HepG2 (cell line): ENCODE results near the gene PKLR. TPM values are rescaled to one million over a fixed set of nuclear protein-coding genes. Genes with fewer than 3 reads are reported as not detected.
A peak's percentile ranks its signal among the peaks of the same experiment; 100 is the strongest.

Experiments used
- ATAC-seq: fragments of 200-7000 bp; cut with Tn5 transposase; 3 replicates; pipeline ENCODE4 v1.9.1; 2020; ENCODE audit warnings: mild to moderate bottlenecking, moderate library complexity
- BruUV-seq: library from RNA; stranded (reverse); fragments of 400-500 nt; replicated peaks from 2 replicates; lab custom pipeline; 2021; lab: Mats Ljungman, UMichigan
- CTCF ChIA-PET: fragments of 300-600 bp; formaldehyde crosslinking; extraction: SDS; loops from one replicate; lab custom pipeline; 2021; ENCODE audit warnings: low total read pairs, inconsistent platforms, low intra/inter-chr PET ratio; lab: Yijun Ruan, JAX
- POLR2A ChIA-PET: fragments of 350-600 bp; sonication (Branson Sonifier 250); formaldehyde crosslinking; loops from one replicate; lab custom pipeline; 2020; ENCODE audit warnings: antibody characterized with exemption, inconsistent platforms; lab: Yijun Ruan, JAX
- DNase-seq: peaks from one replicate; pipeline ENCODE4 v3.0.0-alpha.2; 2015; ENCODE audit warnings: low spot score
- FAIRE-seq: peaks from 3 replicates; lab custom pipeline; 2011; peaks lifted over from hg19 to GRCh38; lab: Jason Lieb, UNC
- H2AFZ ChIP-seq: one replicate; pipeline ENCODE4 v1.6.1; 2011; ENCODE audit warnings: low read length, inconsistent platforms
- H3K27ac ChIP-seq: fragments of 300-600 bp; 3 replicates; pipeline ENCODE4 v1.8.0; 2011; ENCODE audit warnings: mixed run types, mild to moderate bottlenecking, mixed read lengths, low read length, inconsistent platforms; ENCODE audit not compliant: insufficient read depth; ENCODE audit errors: extremely low read length
- H3K27me3 ChIP-seq, 2 experiments: fragments of 200-600 bp in 1 of 2; 2 replicates in 1 of 2; 3 replicates in 1 of 2; pipeline versions ENCODE4 v1.6.0 to v1.8.0; 2011; ENCODE audit warnings: low read length in 2 of 2, mild to moderate bottlenecking in 2 of 2, moderate library complexity in 2 of 2, inconsistent platforms in 1 of 2; ENCODE audit not compliant: insufficient read depth in 2 of 2, control insufficient read depth in 1 of 2
- H3K36me3 ChIP-seq, 2 experiments: fragments of 200-600 bp in 1 of 2; replicated peaks in 1 of 2; 2 replicates in 1 of 2; 3 replicates in 1 of 2; pipeline versions ENCODE4 v1.5.1 to v1.8.0; 2011; ENCODE audit warnings: low read length in 2 of 2, inconsistent platforms in 1 of 2; ENCODE audit not compliant: insufficient read depth in 2 of 2, control insufficient read depth in 1 of 2
- H3K4me1 ChIP-seq: 2 replicates; pipeline ENCODE4 v1.5.1; 2012; ENCODE audit warnings: low read length, inconsistent platforms; ENCODE audit not compliant: insufficient read depth
- H3K4me2 ChIP-seq: 2 replicates; pipeline ENCODE4 v1.6.0; 2011; ENCODE audit warnings: low read depth, low read length, inconsistent platforms
- H3K4me3 ChIP-seq, 3 experiments: fragments of 200-600 bp in 1 of 3; sonication (generic), shearing (Covaris generic) in 1 of 3; replicated peaks in 1 of 3; 2 replicates each; pipeline ENCODE4 v1.5.1; 2011 to 2016; ENCODE audit warnings: low read length in 3 of 3, inconsistent platforms in 2 of 3, low read depth in 2 of 3, mild to moderate bottlenecking in 2 of 3, control low read depth in 1 of 3, mixed read lengths in 1 of 3; ENCODE audit not compliant: insufficient read depth in 1 of 3
- H3K79me2 ChIP-seq: one replicate; pipeline ENCODE4 v1.6.1; 2011; ENCODE audit warnings: low read length, inconsistent platforms; ENCODE audit not compliant: insufficient read depth
- H3K9ac ChIP-seq: 2 replicates; pipeline ENCODE4 v1.6.0; 2011; ENCODE audit warnings: mild to moderate bottlenecking, low read depth, low read length, inconsistent platforms; ENCODE audit not compliant: insufficient read depth
- H3K9me3 ChIP-seq: 2 replicates; pipeline ENCODE4 v1.5.1; 2012; ENCODE audit warnings: mild to moderate bottlenecking, low read length
- H4K20me1 ChIP-seq: 2 replicates; pipeline ENCODE4 v1.6.0; 2011; ENCODE audit warnings: inconsistent platforms, mild to moderate bottlenecking, low read length, moderate library complexity; ENCODE audit not compliant: insufficient read depth
- AGO1 ChIP-seq: fragments of 200-400 bp; formaldehyde crosslinking; IDR thresholded peaks from 2 replicates; pipeline ENCODE4 v1.6.1; 2017; ENCODE audit warnings: mild to moderate bottlenecking, low read depth, low read length, moderate library complexity; ENCODE audit not compliant: poor library complexity, severe bottlenecking
- ARNT2 ChIP-seq: sonication (generic); formaldehyde crosslinking; IDR thresholded peaks from 2 replicates; pipeline ENCODE4 v1.8.0; 2022; ENCODE audit warnings: mild to moderate bottlenecking, low read depth, missing genetic modification reagents, moderate library complexity
- DR1 ChIP-seq: sonication (generic); formaldehyde crosslinking; IDR thresholded peaks from 2 replicates; pipeline ENCODE4 v1.8.0; 2021; ENCODE audit warnings: mild to moderate bottlenecking, missing genetic modification reagents, inconsistent platforms
- GTF3A ChIP-seq: sonication (generic); formaldehyde crosslinking; conservative IDR thresholded peaks from 2 replicates; pipeline ENCODE4 v1.4.0; 2020; ENCODE audit warnings: mild to moderate bottlenecking, missing genetic modification reagents
- KAT8 ChIP-seq: IDR thresholded peaks from 2 replicates; pipeline ENCODE4 v1.6.1; 2016; ENCODE audit warnings: missing genetic modification reagents, missing compliant biosample characterization
- SCMH1 ChIP-seq: sonication (generic); formaldehyde crosslinking; IDR thresholded peaks from 2 replicates; pipeline ENCODE4 v1.9.0; 2021; ENCODE audit warnings: missing genetic modification reagents, mild to moderate bottlenecking, borderline replicate concordance
- SOX6 ChIP-seq, 2 experiments: fragments of 450-650 bp in 1 of 2; sonication (generic) in 1 of 2; formaldehyde crosslinking in 1 of 2; IDR thresholded peaks; 2 replicates each; pipeline versions ENCODE4 v1.4.0 to v1.6.1; 2017 to 2020; ENCODE audit warnings: antibody characterized with exemption in 1 of 2, mild to moderate bottlenecking in 1 of 2, missing genetic modification reagents in 1 of 2
- SRY ChIP-seq: sonication (generic); formaldehyde crosslinking; IDR thresholded peaks from 2 replicates; pipeline ENCODE4 v1.8.0; 2022; ENCODE audit warnings: mild to moderate bottlenecking, missing genetic modification reagents
- XRCC5 ChIP-seq: fragments of 200-400 bp; formaldehyde crosslinking; optimal IDR thresholded peaks from 2 replicates; pipeline ENCODE3; 2017; ENCODE audit warnings: mild to moderate bottlenecking, low read length
- ZBTB1 ChIP-seq: sonication (generic); formaldehyde crosslinking; IDR thresholded peaks from 2 replicates; pipeline ENCODE4 v1.4.0; 2020; ENCODE audit warnings: missing genetic modification reagents, borderline replicate concordance
- ZMYM2 ChIP-seq: sonication (generic); formaldehyde crosslinking; IDR thresholded peaks from 2 replicates; pipeline ENCODE4 v1.8.0; 2022; ENCODE audit warnings: mild to moderate bottlenecking, missing genetic modification reagents
- ZNF24 ChIP-seq: fragments of 450-650 bp; IDR thresholded peaks from 2 replicates; pipeline ENCODE4 v1.6.1; 2017; ENCODE audit warnings: antibody characterized with exemption, mild to moderate bottlenecking
- ZNF264 ChIP-seq: sonication (generic); formaldehyde crosslinking; IDR thresholded peaks from 2 replicates; pipeline ENCODE4 v1.4.0; 2020; ENCODE audit warnings: missing genetic modification reagents
- ZNF296 ChIP-seq: sonication (generic); formaldehyde crosslinking; conservative IDR thresholded peaks from 2 replicates; pipeline ENCODE4 v1.5.0; 2020; ENCODE audit warnings: mild to moderate bottlenecking, missing genetic modification reagents
- ZNF549 ChIP-seq: sonication (generic); formaldehyde crosslinking; IDR thresholded peaks from 2 replicates; pipeline ENCODE4 v1.5.0; 2020; ENCODE audit warnings: missing genetic modification reagents
- ZNF569 ChIP-seq: sonication (generic); formaldehyde crosslinking; IDR thresholded peaks from 2 replicates; pipeline ENCODE4 v1.5.0; 2020; ENCODE audit warnings: mild to moderate bottlenecking, missing genetic modification reagents, moderate library complexity, borderline replicate concordance
- ZNF724P ChIP-seq: sonication (generic); formaldehyde crosslinking; IDR thresholded peaks from 2 replicates; pipeline ENCODE4 v1.8.0; 2022; ENCODE audit warnings: missing genetic modification reagents, borderline replicate concordance
- ZNF776 ChIP-seq: sonication (generic); formaldehyde crosslinking; IDR thresholded peaks from 2 replicates; pipeline ENCODE4 v1.4.0; 2020; ENCODE audit warnings: mild to moderate bottlenecking, missing genetic modification reagents
- ZNF841 ChIP-seq: sonication (generic); formaldehyde crosslinking; IDR thresholded peaks from 2 replicates; pipeline ENCODE4 v1.8.1; 2023; ENCODE audit warnings: missing genetic modification reagents, borderline replicate concordance
- WGBS: methylation state at CpG from one replicate; pipeline ENCODE4 v1.1.6; 2017; ENCODE audit warnings: low lambda C conversion rate; 5-methylcytosine and 5-hydroxymethylcytosine counted together
- in situ Hi-C: cut with HindIII; loops from 2 replicates; pipeline ENCODE4 v1.10.0; 2017; ENCODE audit warnings: low pct_unique_long_range_greater_than_20kb; ENCODE audit not compliant: extremely low pct_ligation_motif_present
- intact Hi-C: fragments of 100-400 bp; cut with micrococcal nuclease; formaldehyde crosslinking; loops from one replicate; pipeline ENCODE4 v1.10.0; 2022; ENCODE audit not compliant: unreplicated experiment
- polyA plus RNA-seq, 8 experiments: library from polyadenylated mRNA; depleted of rRNA in 3 of 8; stranded (reverse) in 7 of 8; unstranded in 1 of 8; fragments of >200 nt; fragmentation: Illumina TruSeq in 4 of 8; extraction: Trizol in 4 of 8; gene quantifications; 2 replicates each; pipeline versions ENCODE4 v1.2.1 to v1.2.3, GENCODE V29; 2011 to 2016; ENCODE audit warnings: low read depth in 4 of 8, missing spikeins in 1 of 8, mixed read lengths in 1 of 8; ENCODE audit not compliant: insufficient read depth in 1 of 8
- total RNA-seq, 5 experiments: library from RNA; depleted of rRNA; stranded (reverse); fragments of >200 nt; fragmentation: Illumina TruSeq; extraction: Trizol; gene quantifications; 2 replicates each; pipeline ENCODE4 v1.2.3, GENCODE V29; 2016; ENCODE audit warnings: low read depth in 1 of 5
- TF ChIP-seq, protein P1 (sequence below): sonication (generic); formaldehyde crosslinking; IDR thresholded peaks from 2 replicates; pipeline ENCODE4 v1.5.0; 2020; ENCODE audit warnings: missing genetic modification reagents
- TF ChIP-seq, protein P2 (sequence below): sonication (generic); formaldehyde crosslinking; IDR thresholded peaks from 2 replicates; pipeline ENCODE4 v1.8.0; 2022; ENCODE audit warnings: missing genetic modification reagents, mild to moderate bottlenecking, inconsistent platforms, borderline replicate concordance

The PKLR gene
- total and polyA plus RNA-seq, 2 of the 13 experiments (the other 11 are each of a cell fraction or from before 2014, with no cell fraction given) = 10.3 to 29.3 TPM

GRCh38 chr1:155326020-155326526 is 24.8 kb upstream of the PKLR start (continued):
- TF ChIP-seq AGO1 = no peak
- no peak for TF ChIP-seq SOX6 (IDR thresholded peaks at IDR 0.05)
- TF ChIP-seq SOX6 (CRISPR knock-in tag; IDR thresholded peaks at IDR 0.05) = no peak
- no peak for TF ChIP-seq SRY
- TF ChIP-seq XRCC5 = no peak
- no peak for TF ChIP-seq ZMYM2 (CRISPR knock-in tag)
- TF ChIP-seq ZNF569 (CRISPR knock-in tag) = no peak
- TF ChIP-seq, protein P1, sequence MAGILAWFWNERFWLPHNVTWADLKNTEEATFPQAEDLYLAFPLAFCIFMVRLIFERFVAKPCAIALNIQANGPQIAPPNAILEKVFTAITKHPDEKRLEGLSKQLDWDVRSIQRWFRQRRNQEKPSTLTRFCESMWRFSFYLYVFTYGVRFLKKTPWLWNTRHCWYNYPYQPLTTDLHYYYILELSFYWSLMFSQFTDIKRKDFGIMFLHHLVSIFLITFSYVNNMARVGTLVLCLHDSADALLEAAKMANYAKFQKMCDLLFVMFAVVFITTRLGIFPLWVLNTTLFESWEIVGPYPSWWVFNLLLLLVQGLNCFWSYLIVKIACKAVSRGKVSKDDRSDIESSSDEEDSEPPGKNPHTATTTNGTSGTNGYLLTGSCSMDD = no peak
- TF ChIP-seq ZNF24 = no peak
- no peak for TF ChIP-seq SCMH1 (CRISPR knock-in tag)
- no peak for TF ChIP-seq GTF3A (CRISPR knock-in tag)
- no peak for TF ChIP-seq ZNF296 (CRISPR knock-in tag)
- no peak for TF ChIP-seq ARNT2 (CRISPR knock-in tag)

- H3K4me1 ChIP-seq = peaks cover 36% of the 10 kb centered on the region
- H3K4me2 ChIP-seq = peak overlapping the region; percentile 79
- no peaks in the 10 kb centered on the region; the same call in none of the 2 replicates for H4K20me1 ChIP-seq
- POLR2A ChIA-PET = interaction anchor here (3.5 kb wide), 1 partner anchor 74 kb away, joined by 24 read pairs; no protein-coding TSS in a partner anchor
- DNase-seq (no peak), FAIRE-seq (no peak), ATAC-seq (no peak)
- intact Hi-C loops = no loop called here
- peaks cover 5% of the 10 kb centered on the region for H3K79me2 ChIP-seq
- CTCF ChIA-PET = interaction anchor here (4.5 kb wide), 1 partner anchor 74 kb away, joined by 71 read pairs; no protein-coding TSS in a partner anchor
- H3K4me3 ChIP-seq = peak overlapping the region in 2 of 3 experiments; percentile 80 to 81; a peak in 3 of 6 replicates
- H3K9ac ChIP-seq = peak overlapping the region; percentile 69
- WGBS = 85% methylated on average over 5 of the region's 6 CpGs
- no peaks in the 10 kb centered on the region; a peak in 1 of 5 replicates for H3K27me3 ChIP-seq
- no peak overlapping the region for H2AFZ ChIP-seq
- peaks cover 2 to 25% of the 10 kb centered on the region in 2 experiments; a peak in 4 of 5 replicates for H3K36me3 ChIP-seq
- no peaks in the 10 kb centered on the region for H3K9me3 ChIP-seq
- in situ Hi-C loops = no loop called here
- H3K27ac ChIP-seq = no peak overlapping the region
- BruUV-seq = no TSS peak
- TF ChIP-seq DR1 = no peak
- TF ChIP-seq KAT8 (CRISPR knock-in tag) = no peak
- no peak for TF ChIP-seq ZNF841 (CRISPR knock-in tag)
- TF ChIP-seq ZNF549 (CRISPR knock-in tag) = no peak
- no peak for TF ChIP-seq ZBTB1 (CRISPR knock-in tag)
- TF ChIP-seq ZNF264 = no peak
- TF ChIP-seq, protein P2, sequence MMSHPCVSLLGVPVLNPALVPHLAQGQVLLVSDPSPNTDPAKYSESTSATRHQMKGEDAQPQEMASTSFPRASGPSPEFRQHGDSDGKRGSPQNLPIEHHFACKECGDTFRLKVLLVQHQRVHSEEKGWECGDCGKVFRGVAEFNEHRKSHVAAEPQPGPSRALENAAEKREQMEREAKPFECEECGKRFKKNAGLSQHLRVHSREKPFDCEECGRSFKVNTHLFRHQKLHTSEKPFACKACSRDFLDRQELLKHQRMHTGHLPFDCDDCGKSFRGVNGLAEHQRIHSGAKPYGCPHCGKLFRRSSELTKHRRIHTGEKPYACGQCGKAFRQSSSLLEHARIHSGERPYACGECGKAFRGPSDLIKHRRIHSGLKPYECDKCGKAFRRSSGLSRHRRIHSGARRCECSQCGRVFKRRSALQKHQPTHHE (CRISPR knock-in tag) = no peak
- TF ChIP-seq ZNF724P (CRISPR knock-in tag) = 0 out of 2 replicates have a peak, but pooled peaks have one; percentile 25
- 0 out of 2 replicates have a peak, but pooled peaks have one; percentile 7 for TF ChIP-seq ZNF776
Observed at GRCh38 chr1:155325603-155325893, 24.3 kb upstream of the PKLR start.
